NCI-H446 treated with DMSO at 0.1 percent for 48 hours (cell line): Measurements from ENCODE around the gene ZBED4.

ENCODE experiments used
- DNase-seq: peaks from one replicate; lab custom pipeline; 2025; lab: John Stamatoyannopoulos, UW

Gene ZBED4

DNA sequence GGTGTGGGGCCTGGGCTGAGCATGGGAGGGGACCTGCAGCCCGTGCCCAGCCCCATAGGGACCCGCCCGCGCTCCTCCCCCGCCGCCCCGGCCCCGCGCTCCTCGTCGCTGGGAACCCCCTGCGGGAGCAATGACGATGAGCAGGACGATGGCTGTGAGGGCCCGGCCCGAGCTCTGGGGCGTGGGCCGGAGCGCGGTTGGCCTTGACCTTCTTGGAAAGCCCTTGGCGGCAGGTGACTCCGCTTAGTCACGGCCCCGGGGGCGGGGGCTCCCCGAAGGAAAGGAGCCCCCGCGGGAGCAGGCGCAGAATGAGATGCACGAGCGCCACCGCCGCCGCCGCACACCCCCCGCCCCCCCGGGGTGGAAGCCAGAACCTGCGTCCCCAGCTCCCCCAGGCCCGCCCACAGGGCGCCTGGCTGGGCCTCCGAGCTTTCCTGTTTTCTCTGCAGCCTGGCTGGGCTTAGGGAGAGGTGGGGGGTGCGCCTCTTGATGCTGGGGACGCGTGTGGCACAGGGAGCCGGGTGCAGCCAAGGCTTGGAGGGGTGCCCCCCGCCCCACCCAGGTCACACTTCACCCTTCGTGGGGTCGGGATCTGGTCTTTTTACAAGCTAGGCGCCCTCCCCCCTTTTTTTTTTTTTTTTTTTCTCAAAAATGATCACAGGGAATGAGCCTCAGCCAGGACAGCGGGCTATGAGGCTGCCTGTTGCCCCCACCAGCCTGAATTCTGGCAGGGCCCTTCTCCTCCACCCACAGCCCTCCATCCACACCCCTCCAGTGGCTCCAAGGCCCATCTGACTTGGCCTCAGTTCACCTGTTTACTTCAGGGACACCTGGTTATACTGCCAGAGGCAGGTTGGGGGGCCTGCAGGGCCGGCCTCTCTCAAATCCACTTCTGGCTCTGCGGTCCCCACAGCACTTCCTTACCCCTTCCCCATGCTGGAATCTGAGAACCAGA, 82.7 kb downstream of the ZBED4 start:
- DNase-seq, result no peak

GRCh38 chr22:49936973-49937757, 83.5 kb downstream of the ZBED4 start:
- no peak for DNase-seq

GRCh38 chr22:49937758-49938564, 84.3 kb downstream of the ZBED4 start:
- no peak for DNase-seq

DNA sequence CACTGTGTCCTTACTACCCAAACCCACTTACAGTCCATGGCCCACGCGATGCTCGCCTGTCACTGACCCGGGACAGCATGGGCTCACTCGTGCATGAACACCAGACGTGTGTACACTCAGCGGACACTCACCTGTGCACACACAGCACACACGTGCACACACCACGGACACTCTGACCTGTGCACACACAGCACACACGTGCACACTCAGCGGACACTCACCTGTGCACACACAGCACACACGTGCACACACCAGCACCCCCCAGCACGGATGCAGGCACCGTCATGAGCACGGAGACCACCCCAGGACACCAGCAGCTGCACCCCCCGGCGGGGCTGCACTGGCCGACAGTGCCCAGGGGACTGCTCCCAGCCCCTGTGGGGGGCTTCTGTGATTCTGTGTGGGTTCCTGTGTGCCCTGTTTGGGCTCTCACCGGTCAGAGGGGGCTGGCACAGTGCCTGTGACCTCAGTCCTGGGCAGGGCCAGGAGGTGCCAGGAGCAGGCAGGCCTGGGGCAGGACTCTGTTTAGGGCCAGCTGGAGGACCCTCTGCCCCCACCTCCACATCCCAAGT, 85.0 kb downstream of the ZBED4 start:
- DNase-seq, result no peak
